Pons (tissue), 1 donor: ENCODE data around the gene CLDN22.

Experiments used
- DNase-seq: peaks from one replicate; pipeline ENCODE4 v3.0.0-alpha.2; 2016; ENCODE audit warnings: low spot score

Gene CLDN22

DNA sequence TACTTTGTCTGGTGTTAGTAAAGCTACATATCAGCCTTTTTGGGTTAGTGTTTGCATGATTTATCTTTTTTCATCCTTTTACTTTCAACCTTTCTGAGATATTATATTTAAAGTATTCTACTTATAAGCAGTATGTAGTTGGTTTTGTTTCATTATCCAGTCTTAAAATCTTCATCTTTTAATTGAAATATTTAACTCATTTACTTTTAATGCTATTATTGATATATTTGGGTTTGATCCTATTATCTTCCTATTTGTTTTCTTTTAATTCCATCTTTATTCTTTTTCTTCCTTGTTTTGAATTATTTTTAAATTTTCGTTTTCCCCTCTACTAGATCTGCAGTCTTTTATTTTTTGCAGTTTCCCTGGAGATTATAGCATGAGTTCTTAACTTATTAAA is 44.0 kb downstream of the CLDN22 start:
- DNase-seq = no peak

DNA sequence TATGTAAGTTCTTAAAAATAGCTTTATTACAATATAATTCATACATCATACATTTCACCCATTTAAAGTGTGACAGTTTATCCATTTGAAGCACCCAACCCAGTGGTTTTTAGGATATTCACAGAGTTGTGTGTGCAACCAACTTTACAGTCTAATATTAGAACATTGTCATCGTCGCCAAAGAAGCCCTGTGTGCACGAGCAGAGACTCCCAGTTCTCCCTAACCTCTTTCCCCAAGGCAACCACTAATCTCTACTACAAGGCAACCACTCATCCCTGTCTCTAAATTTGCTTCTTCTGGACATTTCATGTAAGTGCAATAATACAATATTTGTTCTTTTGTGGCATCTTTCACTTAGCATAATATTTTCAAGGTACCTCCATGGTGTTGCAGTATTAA is 47.7 kb downstream of the CLDN22 start:
- DNase-seq = no peak

DNA sequence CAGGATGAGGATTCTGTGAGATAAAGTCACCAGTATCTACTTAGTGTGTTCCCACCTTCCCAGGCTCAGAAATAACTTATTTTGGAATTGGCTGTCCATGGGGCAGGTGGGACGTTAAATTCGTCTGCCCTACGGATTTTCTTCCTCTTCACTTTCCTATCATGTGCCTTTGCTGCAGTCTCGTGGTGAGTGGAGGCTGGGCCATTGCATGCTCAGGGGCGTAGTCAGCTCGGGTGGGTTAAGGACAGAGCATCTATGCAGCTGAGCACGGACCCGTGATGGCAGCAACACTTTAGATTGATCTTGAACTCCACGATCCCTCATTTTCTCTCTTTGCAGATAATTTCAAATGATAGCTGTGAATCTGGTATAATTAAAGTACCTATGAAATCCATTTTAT is 51.5 kb downstream of the CLDN22 start:
- DNase-seq = no peak
